Ecto neural progenitor cell (in vitro differentiated cells): Measurements from ENCODE around the gene GABARAPL1.
A peak's percentile ranks its signal among the peaks of the same experiment; 100 is the strongest.
"Not testable (repeated sequence)": the region's sequence is repeated elsewhere in the genome, so short reads cannot be mapped to it uniquely, and the experiment has no call there.

Source experiments
- DNase-seq: peaks from one replicate; pipeline ENCODE4 v3.0.0-alpha.2; 2018; ENCODE audit warnings: low spot score

GABARAPL1 gene

GRCh38 chr12:10212739-10213131 is at the start of gene GABARAPL1:
Gene GABARAPL1, plus strand, starts transcription at chr12:10212877. Its CDS starts 253 bp downstream, at chr12:10213130.
- DNase-seq = peak; percentile 90

GRCh38 chr12:10163084-10163483 is 49.6 kb upstream of the GABARAPL1 start:
- DNase-seq = no peak

- no peak for DNase-seq
Measured at GRCh38 chr12:10165421-10165820, 47.3 kb upstream of the GABARAPL1 start.

GRCh38 chr12:10167599-10167998 is 45.1 kb upstream of the GABARAPL1 start:
- DNase-seq = no peak

- no peak for DNase-seq
Measured at GRCh38 chr12:10169104-10169503, 43.6 kb upstream of the GABARAPL1 start.

- DNase-seq = no peak
Measured at GRCh38 chr12:10170216-10170615, 42.5 kb upstream of the GABARAPL1 start.

- DNase-seq = no peak
Measured at GRCh38 chr12:10171973-10172728, 40.5 kb upstream of the GABARAPL1 start, which contains the start of gene OLR1. Gene OLR1, minus strand, starts transcription at chr12:10172132. Its CDS starts 55 bp downstream, at chr12:10172077.

GRCh38 chr12:10174986-10175614 is 37.6 kb upstream of the GABARAPL1 start:
- no peak for DNase-seq

GRCh38 chr12:10175846-10176636 is 36.6 kb upstream of the GABARAPL1 start:
- no peak for DNase-seq

- no peak for DNase-seq
Measured at GRCh38 chr12:10178821-10179220, 33.9 kb upstream of the GABARAPL1 start, which contains the start of gene TMEM52B. Gene TMEM52B, plus strand, starts transcription at chr12:10179032. Its CDS starts 543 bp downstream, at chr12:10179575.

GRCh38 chr12:10179776-10180181 is 32.9 kb upstream of the GABARAPL1 start:
- DNase-seq = no peak

GRCh38 chr12:10182354-10183049 is 30.2 kb upstream of the GABARAPL1 start:
- no peak for DNase-seq

GRCh38 chr12:10184261-10184843 is 28.3 kb upstream of the GABARAPL1 start:
- no peak for DNase-seq

- DNase-seq = no peak
Measured at GRCh38 chr12:10186299-10186698, 26.4 kb upstream of the GABARAPL1 start.

GRCh38 chr12:10186958-10187357 is 25.7 kb upstream of the GABARAPL1 start:
- DNase-seq = not testable (repeated sequence)

- no peak for DNase-seq
Measured at GRCh38 chr12:10189653-10190052, 23.0 kb upstream of the GABARAPL1 start.

GRCh38 chr12:10190558-10191388 is 21.9 kb upstream of the GABARAPL1 start:
- DNase-seq = peak; percentile 65

- DNase-seq = no peak
Measured at GRCh38 chr12:10191865-10192264, 20.8 kb upstream of the GABARAPL1 start.

- DNase-seq = no peak
Measured at GRCh38 chr12:10194160-10194670, 18.5 kb upstream of the GABARAPL1 start.

- DNase-seq = no peak
Measured at GRCh38 chr12:10196210-10196609, 16.5 kb upstream of the GABARAPL1 start.
